ENCODE measurements around the gene PRAME.
"Not testable (repeated sequence)": the region's sequence is repeated elsewhere in the genome, so short reads cannot be mapped to it uniquely, and the experiment has no call there.

The PRAME gene

DNA sequence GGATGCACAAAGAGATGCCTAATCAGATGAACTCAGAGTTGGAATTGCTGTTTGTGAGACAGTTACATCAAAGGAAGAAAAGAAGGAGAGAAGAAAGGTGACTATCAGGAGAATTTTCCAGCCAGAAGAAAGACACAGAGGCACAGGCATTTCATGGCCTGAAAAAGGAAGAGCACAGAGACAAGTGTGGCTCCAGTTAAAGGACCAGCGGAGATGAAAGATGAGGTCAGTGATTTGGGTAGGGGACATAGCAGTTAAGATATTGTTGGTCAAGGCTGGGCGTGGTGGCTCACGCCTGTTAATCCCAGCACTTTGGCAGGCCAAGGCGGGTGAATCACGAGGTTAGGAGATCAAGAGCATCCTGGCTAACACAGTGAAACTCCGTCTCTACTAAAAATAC is 35.6 kb downstream of the PRAME start:
- DNase-seq (ENCODE audit: low read depth in 1 of 2, low spot score in 1 of 2) = no peak

DNA sequence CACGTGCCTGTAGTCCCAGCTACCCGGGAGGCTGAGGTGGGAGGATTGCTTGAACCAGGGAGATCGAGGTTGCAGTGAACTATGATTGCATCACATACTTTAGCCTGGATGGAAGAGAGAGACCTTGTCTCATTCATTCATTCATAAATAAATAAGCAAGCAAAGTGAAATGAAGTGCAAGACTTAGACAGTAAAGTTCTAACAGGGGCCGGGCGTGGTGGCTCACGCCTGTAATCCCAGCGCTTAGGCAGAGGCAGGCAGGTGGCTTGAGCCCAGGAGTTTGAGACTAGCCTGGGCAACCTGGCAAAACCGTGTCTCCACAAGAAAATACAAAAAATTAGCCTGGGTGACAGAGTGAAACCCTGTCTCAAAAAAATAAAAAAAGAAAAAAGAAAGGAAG is 37.4 kb downstream of the PRAME start:
- DNase-seq (ENCODE audit: low read depth in 1 of 2, low spot score in 1 of 2) = no peak

DNA sequence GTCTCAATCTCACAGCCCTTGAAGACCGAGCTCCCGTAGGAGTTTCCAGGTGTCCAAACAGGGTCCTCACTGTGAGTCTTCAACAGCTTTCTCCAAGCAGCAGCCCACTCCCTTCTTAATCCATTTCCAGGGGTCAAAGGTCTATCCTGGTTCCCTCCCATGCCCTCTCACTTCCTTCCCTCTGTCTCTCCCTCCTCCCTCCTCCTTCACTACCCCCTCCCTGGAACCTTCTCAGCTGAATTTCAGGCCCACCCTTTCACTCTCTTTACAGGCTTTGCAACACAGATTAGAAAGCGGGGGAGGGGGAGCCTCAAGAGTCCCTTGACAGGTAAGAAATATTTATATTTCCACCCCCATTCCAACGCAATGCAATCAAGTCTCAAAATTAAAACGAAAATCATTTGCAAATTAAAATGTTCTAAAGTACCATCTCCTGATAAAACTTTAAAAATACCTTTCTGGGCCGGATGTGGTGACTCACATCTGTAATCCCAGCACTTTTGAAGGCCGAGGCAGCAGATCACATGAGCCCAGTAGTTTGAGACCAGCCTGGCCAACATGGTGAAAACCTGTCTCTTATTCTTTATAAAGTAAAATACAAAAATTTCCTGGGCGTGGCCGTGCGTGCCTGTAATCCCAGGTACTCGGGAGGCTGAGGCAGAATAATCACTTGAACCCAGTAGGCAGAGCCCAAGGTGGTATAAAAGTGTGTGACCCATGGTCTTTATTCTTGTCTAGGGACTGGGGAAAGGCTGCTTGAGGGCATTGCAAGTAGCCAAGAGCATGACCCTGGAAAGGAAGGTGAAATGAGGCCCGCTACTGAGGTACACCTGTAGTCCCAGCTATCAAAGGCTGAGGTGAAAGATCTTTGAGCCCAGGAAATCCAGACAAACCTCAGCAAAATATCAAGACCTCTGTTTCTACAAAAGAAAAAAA is 38.1 kb downstream of the PRAME start:
- DNase-seq (ENCODE audit: low read depth in 1 of 2, low spot score in 1 of 2) = no peak

DNA sequence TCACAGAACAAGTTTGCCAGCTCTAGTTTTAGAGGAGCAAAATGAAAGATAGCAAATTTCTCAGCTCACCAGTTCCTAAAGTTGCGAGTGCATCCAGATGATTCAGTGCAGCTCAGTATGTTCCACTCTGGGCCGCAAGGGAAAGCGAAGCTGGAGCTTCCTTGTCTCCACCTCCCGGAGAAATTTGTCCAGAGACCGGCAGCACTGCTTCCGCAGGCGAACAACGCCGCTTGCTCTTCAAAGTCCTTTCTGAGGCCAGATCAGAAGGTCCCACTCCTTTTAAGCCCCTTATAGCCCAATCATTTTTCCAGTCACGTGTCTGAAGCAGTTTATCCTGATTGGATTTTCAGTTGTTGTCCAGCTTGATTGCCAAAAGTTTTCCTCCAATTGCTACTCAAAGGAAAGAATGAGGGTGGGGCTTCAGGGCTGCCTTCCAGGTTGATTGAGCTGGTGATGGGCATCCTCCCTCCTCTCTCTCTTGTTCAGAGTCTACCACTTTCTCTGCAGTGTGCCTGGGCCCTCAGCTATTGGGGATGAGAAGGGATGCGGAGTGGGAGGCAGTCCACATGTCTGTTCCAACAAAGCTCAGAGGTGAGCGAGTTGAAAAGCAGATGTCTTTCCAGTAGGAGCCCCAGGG is 38.9 kb downstream of the PRAME start, which contains the start of gene ZNF280A:
Gene ZNF280A (minus strand): TSS at position 251 of the 637 bp plus-strand sequence. CDS start 4,640 bp downstream, outside the sequence.
- no peak for DNase-seq (ENCODE audit: low read depth in 1 of 2, low spot score in 1 of 2)

DNA sequence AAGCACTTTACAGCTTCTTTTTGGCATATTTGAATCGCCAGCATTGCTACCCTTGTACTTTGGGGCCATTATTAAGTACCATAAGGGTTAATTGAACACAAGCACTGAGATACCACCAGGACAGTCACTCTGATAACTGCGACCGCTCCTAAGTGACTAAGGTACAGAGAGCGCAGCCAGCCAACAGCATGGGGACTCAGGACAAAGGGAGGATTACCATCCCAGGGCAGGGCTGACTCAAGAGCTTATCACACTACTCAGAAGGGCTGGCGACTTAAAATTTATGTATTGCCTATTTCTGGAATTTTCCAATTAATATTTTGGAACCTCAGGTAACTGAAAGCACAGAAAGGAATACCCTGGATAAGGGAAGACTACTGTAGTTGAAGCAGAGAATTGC is 39.5 kb downstream of the PRAME start:
- no peak for DNase-seq (ENCODE audit: low read depth in 1 of 2, low spot score in 1 of 2)

DNA sequence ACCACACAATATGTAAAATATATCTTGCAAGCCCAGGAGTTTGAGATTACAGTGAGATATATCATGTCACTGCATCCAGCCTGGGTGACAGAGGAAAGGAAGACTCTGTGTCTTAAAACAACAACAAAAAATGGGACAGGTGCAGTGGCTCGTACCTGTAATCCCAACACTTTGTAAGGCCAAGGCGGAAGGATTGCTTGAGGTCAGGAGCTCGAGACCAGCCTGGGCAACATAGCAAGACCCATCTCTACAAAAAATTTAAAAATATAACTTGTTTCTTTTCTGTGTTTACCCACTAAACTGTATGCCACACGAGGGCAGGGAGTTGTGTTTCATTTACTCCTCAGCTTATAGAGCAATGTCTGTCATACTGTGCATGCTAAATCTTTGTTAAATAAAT is 42.1 kb downstream of the PRAME start:
- no peak for DNase-seq (ENCODE audit: low read depth in 1 of 2, low spot score in 1 of 2)

DNA sequence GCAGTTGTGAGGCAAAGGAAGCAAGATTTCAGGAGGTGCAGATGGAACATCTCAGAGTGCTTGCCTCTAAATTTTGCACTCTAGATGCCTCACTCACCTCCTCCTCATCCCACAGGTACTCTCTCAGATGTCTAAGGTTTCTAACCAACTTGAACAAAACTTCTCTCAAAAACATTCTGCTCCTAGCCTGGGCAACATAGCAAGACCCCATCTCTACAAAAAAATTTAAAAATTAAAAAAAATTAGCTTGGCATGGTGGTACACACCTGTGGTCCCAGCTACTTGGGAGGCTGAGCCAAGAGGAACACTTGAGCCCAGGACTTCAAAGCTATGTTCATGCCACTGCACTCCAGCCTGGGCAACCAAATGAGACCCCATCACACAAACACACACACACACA is 43.2 kb downstream of the PRAME start:
- no peak for DNase-seq (ENCODE audit: low read depth in 1 of 2, low spot score in 1 of 2)

- DNase-seq (ENCODE audit: low read depth in 1 of 2, low spot score in 1 of 2) = not testable (repeated sequence)
Measured at GRCh38 chr22:22514431-22514830, 44.6 kb downstream of the PRAME start.

- DNase-seq (ENCODE audit: low read depth in 1 of 2, low spot score in 1 of 2) = no peak
Measured at GRCh38 chr22:22513619-22514018, 45.4 kb downstream of the PRAME start.

- DNase-seq (ENCODE audit: low read depth in 1 of 2, low spot score in 1 of 2) = no peak
Measured at GRCh38 chr22:22512951-22513350, 46.1 kb downstream of the PRAME start.

DNA sequence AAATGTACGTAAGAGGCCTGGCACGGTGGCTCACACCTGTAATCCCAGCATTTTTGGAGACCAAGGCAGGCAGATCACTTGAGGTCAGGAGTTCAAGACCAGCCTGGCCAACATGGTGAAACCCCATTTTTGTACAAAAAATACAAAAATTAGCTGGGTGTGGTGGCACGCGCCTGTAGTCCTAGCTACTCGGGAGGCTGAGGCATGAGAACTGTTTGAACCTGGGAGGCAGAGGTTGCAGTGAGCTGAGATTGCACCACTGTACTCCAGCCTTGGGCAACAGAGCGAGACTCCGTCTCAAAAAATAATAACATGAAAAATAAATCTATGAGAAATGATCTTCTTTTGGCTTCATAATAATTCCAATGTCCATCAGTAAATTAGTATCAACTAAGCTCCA is 48.2 kb downstream of the PRAME start:
- DNase-seq (ENCODE audit: low read depth in 1 of 2, low spot score in 1 of 2) = not testable (repeated sequence)

- not testable (repeated sequence) for DNase-seq (ENCODE audit: low read depth in 1 of 2, low spot score in 1 of 2)
Measured at GRCh38 chr22:22509912-22510311, 49.2 kb downstream of the PRAME start.

DNA sequence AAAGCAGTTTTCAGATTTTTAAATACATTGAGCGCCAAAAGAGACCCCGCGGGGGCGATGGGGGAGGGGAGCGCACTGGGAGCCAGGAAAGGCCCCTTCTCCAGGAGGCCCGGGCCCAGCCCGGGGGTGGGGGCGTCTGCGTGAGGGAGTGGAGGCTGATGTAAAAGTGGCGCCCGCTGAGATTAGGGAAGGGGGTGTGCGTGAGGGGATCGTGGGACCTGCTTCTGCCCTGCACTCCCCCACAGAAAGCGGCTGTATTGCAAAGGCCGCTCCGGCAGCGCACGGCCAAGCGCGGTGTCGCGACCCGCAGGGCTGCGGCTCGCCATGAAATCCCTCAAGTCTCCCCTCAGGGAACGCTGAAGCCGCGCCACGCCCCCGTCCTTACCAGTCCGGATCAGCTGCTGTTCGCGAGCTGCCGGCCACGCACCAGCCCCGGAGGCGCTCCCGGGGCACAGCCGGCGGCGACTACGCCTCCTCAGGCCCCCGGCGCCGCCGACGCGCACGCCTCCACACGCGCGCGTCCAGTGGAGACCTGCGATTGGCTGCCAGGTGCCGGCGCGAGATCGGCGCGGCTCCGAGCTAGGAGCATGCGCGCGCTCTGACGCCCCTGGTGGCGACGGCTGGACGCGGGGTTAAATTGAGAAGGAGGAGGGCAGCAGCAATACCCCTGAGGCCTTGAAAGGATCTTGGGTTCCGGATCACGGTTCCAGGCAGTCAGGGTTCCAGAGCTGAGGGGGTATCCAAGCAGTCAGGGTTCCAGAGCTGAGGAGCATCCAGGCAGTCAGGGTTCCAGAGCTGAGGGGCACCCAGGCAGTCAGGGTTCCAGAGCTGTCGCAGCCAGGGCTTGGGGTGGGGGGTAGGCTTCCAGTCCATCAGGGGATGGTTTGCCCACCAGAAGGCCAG is 50.5 kb downstream of the PRAME start, which contains the start of gene ZNF280B:
Gene ZNF280B (minus strand): TSS at position 469 of the 903 bp plus-strand sequence. CDS start 19,344 bp downstream, outside the sequence.
- peak; percentile 63 to 77 for DNase-seq (ENCODE audit: low read depth in 1 of 2, low spot score in 1 of 2)

GRCh38 chr22:22507743-22508273 is 51.3 kb downstream of the PRAME start:
- DNase-seq (ENCODE audit: low read depth in 1 of 2, low spot score in 1 of 2) = no peak

DNA sequence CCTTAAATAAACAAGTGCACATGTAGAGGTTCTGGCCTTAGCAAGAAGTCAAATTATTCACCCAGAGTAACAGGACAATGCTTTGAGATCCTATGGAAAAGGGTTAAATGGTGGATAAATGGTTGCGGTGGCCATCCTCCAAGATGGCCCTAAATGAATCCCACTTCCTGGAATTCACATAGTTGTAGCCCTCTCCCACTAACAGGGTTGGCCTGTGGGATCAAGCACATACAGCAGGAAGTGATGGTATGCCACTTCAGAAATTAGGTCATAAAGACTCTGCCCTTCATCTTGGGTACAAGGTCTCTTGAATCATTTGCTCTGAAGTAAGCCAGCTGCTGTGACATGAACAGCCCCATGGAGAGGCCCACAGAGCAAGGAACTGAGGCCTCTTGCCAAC is 52.3 kb downstream of the PRAME start:
- DNase-seq (ENCODE audit: low read depth in 1 of 2, low spot score in 1 of 2) = no peak

- no peak for DNase-seq (ENCODE audit: low read depth in 1 of 2, low spot score in 1 of 2)
Measured at GRCh38 chr22:22498267-22498666, 60.8 kb downstream of the PRAME start.
